HG03097 (cell line): ENCODE data around the gene GOLGA8K.
"Not testable (repeated sequence)": the region's sequence is repeated elsewhere in the genome, so short reads cannot be mapped to it uniquely, and the experiment has no call there.

Source experiments
- ATAC-seq: cut with Tn5 transposase; IDR thresholded peaks from one replicate; pipeline ENCODE4 v1.9.1; 2021; ENCODE audit not compliant: unreplicated experiment, low FRiP score

GOLGA8K gene

GRCh38 chr15:32403192-32403591 lies at the start of gene GOLGA8K:
Gene GOLGA8K (minus strand): TSS chr15:32403292. CDS start chr15:32403194, 98 bp downstream.
- ATAC-seq = not testable (repeated sequence)

- ATAC-seq = not testable (repeated sequence)
Measured at GRCh38 chr15:32440445-32440977, 37.4 kb upstream of the GOLGA8K start.

DNA sequence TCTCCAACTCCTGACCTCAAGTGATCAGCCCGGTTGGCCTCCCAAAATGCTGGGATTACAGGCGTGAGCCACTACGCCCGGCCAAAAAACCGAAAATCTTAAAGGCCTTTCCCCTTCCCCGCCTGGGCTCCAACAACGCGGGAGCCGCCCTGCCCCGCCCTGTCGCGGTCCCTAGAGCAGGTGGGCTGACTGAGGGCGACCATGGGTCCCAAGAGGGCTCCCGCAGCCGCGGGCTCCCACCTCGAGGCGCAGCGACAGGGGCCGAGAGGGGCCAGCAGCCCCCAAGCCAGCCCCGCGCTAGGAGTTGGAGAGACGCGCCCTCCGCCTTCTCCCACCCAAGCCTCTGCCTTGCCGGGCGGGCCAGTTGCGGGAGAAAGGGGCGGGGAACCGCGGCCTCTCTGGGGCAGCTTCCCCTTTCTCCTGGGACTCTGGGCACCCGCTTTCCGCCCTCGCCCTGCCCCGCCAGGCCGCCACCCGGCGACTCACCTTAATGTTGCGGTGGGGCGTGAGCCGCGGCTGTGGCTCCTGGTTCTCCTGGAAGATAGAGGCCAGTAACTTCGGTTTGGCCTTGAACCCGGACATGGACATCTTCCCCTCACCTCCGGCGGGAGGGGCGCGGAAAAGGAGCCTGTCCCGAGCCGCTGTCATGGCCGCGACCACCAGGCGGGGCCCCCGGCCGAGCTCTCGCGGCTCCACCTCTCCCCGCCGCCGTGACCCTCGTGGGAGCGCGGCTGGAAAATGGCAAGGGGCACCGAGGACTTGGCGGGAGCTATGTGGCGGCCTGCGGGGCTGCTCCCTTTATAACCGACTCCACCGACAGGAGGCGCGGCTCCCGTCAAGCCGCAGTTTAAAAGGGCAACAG lies 31.2 kb upstream of the GOLGA8K start:
- ATAC-seq = not testable (repeated sequence)

- not testable (repeated sequence) for ATAC-seq
Measured at GRCh38 chr15:32427635-32428034, 24.5 kb upstream of the GOLGA8K start.

DNA sequence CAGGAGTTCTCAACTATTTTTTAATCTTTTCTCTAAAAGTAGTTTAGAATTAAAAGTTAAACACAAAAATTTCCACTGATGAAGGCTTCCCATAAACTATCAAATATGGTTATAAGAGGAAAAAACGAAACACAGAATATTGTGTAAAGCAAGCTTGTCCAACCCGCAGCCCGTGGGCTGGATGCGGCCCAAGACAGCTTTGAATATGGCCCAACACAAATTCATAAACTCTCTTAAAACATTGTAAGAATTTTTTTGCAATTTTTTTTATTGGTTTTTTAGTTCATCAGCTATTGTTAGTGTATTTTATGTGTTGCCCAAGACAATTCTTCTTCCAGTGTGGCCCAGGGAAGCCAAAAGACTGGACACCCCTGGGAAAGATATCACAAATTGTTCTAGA lies 23.4 kb upstream of the GOLGA8K start:
- ATAC-seq = not testable (repeated sequence)

DNA sequence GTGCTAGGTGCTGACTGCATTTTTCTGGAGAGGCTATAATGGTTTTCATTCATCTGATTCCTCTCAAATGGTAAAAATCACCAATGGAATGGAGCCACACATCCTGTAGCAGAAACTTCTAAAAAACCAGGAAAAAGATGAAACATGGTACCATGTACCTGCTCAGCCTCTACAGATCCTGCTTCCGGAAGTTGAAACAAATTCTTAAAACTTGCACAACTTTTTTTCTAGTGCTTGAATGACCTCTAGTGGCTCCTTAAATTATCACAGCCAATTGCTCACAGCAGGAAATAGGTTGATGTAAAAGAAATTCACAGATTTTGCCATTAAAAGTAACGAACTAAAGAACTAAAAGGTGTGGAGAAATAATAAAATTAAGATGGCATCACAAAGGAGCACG lies 4.8 kb upstream of the GOLGA8K start:
- not testable (repeated sequence) for ATAC-seq

DNA sequence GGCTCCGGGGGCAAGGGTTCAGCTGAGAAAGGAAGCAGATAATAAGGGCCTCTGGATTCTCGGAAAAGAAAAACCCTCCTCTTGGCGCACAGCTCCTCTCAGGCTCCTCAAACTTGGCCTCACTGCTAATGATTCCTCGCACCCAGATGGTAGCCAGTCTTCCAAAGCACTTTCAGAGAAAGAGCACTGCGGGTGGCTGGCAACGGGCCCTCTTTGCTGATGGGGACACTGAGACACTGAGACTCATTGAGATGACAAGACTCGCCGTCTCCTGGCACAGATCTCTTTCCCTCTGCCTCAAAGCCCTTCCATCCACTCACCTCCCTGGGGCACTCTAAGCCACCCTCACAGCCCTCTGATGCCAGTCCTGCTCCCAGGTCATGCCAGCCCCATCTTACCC lies 6.6 kb downstream of the GOLGA8K start:
- ATAC-seq = not testable (repeated sequence)

- ATAC-seq = not testable (repeated sequence)
Measured at GRCh38 chr15:32394745-32395144, 8.3 kb downstream of the GOLGA8K start.

DNA sequence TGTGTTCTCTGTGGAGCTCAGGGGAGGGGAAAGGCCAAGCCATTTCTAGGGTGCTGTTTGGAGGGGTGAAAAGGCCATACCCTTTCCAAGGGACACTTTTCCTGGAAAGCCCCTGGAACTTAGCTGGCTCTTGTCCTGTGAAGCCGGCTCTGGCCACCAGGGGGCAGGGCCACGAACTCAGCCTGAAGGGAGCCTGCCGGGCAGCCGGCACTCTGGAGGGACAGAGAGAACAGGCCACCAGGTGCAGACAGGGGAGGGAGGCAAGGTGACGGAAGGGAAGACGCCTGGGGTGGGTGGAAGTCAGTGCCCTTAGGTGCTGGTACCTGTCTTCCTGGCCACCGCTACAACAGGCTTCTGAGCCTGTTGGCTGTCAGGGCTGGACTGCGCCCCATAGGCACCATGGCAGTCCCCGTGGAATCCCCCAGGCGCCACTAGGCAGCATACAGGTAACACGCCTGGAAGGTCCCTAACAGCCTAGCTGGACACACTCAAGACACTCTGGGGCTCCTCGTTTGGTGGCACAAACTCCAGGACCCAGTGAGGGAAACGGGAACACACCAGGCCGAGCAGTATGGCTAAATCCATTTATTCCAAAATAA lies 14.9 kb downstream of the GOLGA8K start:
- not testable (repeated sequence) for ATAC-seq

DNA sequence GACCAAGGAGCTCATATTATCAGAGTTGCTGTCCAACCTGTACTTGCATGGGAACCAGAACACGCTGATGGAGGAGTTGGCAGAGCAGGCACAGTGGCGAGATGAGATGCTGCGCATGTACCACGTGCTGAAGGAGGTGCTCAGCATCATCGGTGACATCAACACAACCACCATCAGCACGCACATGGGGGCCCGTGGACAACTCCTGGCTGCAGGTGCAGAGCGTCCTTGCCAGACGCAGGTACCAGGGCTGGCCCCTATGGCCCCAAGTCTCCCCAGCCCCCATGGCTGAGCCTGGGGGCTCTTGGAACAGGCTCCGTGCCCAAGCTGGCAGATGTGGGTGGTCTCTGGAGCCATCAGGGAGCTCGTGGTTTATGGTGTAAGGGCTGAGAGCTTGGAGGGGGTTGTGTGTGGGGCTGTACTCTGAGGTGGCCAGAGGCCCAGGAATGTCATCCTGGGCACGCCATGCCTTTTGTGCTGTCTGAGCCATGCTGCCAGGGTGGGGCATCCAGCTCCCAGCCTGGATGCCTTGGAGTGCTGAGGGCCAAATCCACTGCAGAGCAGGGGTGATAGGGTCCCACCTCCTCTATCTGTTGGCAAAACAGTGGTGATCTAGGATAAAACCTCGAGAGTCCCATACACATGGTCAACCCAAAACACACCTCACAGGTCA lies 17.1 kb downstream of the GOLGA8K start:
- ATAC-seq = not testable (repeated sequence)

- not testable (repeated sequence) for ATAC-seq
Measured at GRCh38 chr15:32374185-32374584, 28.9 kb downstream of the GOLGA8K start.

GRCh38 chr15:32373707-32374106 lies 29.4 kb downstream of the GOLGA8K start:
- ATAC-seq = not testable (repeated sequence)

GRCh38 chr15:32372075-32372474 lies 31.0 kb downstream of the GOLGA8K start:
- not testable (repeated sequence) for ATAC-seq

DNA sequence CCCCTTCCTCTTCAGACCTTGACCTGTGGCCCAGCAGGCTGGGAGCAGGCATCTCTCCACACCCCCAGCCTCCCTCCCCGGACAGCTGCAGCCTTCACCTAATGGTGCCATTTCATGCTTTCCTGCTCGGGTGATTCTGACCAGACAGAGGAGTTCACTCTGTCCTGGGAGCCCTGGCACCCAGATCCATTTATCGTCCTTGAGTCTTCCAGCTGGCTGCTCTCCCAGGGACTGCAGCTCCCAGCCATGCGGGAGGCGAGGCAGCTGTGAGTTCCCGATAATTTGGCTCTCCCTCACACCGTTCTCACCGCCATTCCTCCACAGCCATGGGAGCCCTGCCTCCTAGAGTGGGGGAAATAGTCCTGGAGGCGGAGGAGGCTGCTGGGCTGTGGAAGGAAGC lies 32.6 kb downstream of the GOLGA8K start:
- not testable (repeated sequence) for ATAC-seq

DNA sequence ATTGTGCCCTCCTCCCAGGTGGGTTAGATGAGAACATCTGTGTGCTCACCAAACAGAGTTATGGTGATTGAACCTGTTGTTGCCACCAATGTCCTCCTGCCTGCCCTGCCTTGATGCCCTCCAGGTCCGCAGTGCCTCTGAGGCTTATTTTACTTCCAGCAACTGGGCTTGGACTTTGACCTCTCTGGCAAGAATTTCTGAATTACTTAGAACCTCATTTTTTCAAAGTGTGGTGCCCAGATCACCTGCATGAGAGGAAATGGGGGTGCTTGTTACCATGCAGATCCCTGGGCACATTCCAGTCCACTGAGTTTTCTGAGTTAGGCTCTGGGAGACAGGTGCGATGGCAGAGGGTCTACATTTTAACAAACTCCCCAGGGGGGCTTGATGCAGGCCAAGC lies 33.0 kb downstream of the GOLGA8K start:
- not testable (repeated sequence) for ATAC-seq

DNA sequence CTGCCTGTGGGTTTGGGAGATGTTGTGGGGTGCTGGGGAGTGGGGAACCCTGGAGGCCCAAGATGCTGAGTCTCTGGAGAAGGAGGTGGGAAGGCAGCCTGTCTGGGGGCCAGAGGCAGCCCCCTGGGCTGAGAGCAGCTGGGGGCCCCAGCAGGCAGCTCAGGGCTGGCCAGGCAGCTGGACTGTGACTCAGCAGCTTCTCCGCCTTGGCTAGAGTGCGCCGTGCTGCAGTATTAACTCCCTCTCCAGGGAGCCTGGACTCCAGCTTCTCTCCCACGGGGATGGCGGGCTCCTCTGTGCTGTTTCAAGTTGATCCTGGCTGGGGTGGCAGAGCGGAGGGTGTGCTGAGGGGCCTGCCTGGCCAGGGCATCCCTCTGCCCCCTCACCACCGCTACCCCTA lies 36.6 kb downstream of the GOLGA8K start:
- ATAC-seq = not testable (repeated sequence)

- ATAC-seq = not testable (repeated sequence)
Measured at GRCh38 chr15:32365955-32366354, 37.1 kb downstream of the GOLGA8K start.

- not testable (repeated sequence) for ATAC-seq
Measured at GRCh38 chr15:32364944-32365343, 38.1 kb downstream of the GOLGA8K start.

DNA sequence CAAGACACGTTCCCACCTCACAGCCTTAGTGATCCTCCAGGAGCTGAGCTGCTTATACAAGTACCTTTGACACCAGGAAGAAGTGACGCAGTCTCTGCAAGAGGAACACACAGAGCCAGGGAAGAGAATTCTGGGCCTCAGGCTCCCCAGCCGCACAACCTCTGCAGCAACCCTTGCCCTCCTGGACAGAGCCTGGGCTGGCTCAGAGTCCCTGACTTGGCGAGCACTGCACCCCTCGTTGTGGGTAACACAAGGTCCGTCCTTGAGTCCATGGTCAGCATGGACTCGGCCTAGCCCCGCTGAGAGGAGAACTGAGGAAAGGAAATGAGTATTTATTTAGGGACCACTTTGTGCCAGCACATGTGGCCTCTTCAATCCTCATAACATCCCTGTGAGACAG lies 39.6 kb downstream of the GOLGA8K start:
- not testable (repeated sequence) for ATAC-seq

DNA sequence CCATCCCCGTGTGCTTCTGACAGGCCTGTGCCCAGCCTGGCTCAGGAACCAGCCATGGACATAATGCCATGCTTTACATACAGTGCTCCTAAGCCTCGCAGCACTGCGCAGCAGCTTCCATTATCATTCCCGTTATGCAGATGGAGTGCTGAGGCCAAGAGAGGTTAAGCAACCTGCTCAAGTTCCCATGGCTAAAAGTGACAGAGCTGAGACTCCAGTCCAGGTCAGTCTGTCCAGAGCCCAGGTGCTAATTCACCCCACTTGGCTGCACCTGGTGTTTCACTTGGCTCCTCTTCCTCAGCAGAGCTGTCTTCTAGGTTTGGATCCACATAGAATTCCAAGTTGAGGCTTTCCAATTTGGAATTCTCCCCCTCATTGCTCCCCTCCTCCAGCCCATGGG lies 41.4 kb downstream of the GOLGA8K start:
- ATAC-seq = not testable (repeated sequence)

GRCh38 chr15:32358462-32358861 lies 44.6 kb downstream of the GOLGA8K start:
- ATAC-seq = not testable (repeated sequence)
